ENCODE data around the gene PIK3R4.

PIK3R4 gene

DNA sequence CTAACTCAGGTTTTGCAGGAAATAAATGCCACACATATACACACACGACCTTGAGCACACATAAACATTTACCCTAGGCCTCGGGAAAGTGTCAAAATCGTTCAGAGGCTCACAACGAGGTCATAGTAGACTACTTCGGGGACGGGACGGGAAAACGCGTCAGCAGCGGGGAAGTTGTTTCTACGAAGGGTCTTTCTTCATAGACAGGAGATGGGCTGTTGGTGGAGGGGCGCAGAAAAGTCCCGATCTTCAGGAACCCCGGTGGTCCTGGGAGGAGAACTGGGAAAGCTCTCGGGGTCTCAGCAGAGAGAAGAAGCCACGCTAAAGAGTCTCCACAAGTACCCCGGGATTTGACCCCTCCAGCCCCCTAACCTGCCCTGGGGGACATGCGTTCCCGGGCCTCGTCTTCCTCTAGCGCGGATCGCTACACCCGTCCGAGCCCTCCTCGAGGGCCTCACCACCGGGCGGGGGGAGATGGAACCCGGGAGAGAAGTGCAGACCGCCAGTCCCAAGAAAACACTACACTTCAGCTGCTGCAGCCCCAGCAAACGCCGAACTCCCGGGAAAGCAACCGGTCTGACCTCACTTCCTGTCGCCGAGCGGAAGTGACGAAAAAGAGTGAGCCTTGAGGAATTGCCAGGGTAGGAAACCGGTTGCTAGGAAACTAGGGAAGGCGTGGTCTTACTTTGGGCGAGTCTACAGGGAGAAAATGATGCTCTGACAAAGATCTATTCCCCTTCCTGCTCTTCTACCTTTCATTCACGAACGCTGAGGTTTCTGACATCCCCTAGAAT is at the start of gene PIK3R4:
Gene PIK3R4, minus strand, starts transcription at position 584 of the 794 bp plus-strand sequence. CDS start 1,611 bp downstream, outside the sequence.
- peak; percentile 82 to 95 for DNase-seq (ENCODE audit: low read depth in 2 of 2)

- no peak for DNase-seq (ENCODE audit: low read depth in 2 of 2)
Observed at GRCh38 chr3:130795396-130795795, 48.8 kb upstream of the PIK3R4 start.

GRCh38 chr3:130792246-130792645 is 45.6 kb upstream of the PIK3R4 start:
- no peak for DNase-seq (ENCODE audit: low read depth in 2 of 2)

GRCh38 chr3:130789782-130790322 is 43.2 kb upstream of the PIK3R4 start:
- no peak for DNase-seq (ENCODE audit: low read depth in 2 of 2)

GRCh38 chr3:130787422-130788068 is 40.9 kb upstream of the PIK3R4 start:
- no peak for DNase-seq (ENCODE audit: low read depth in 2 of 2)

GRCh38 chr3:130786306-130786705 is 39.7 kb upstream of the PIK3R4 start:
- DNase-seq (ENCODE audit: low read depth in 2 of 2), result no peak

- DNase-seq (ENCODE audit: low read depth in 2 of 2), result no peak
Observed at GRCh38 chr3:130783629-130784028, 37.0 kb upstream of the PIK3R4 start.

DNA sequence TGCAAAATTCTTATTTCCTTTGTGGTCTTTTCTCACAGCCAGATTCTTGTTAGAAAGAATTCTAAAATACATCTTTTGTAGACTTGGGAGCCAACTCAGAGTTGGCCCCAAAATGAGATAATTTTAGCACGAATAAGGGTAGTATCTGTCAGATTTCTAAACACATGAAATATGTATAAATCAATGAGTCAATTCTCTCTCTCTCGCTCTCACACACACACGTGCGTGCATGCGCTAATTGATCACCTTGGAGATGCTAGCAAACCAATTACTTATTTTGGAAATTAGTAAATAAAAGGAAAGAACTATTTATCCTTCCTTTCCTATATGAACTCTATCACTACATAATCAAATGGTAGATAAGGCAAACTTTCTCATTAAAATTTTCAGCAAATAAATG is 32.9 kb upstream of the PIK3R4 start:
- no peak for DNase-seq (ENCODE audit: low read depth in 2 of 2)

DNA sequence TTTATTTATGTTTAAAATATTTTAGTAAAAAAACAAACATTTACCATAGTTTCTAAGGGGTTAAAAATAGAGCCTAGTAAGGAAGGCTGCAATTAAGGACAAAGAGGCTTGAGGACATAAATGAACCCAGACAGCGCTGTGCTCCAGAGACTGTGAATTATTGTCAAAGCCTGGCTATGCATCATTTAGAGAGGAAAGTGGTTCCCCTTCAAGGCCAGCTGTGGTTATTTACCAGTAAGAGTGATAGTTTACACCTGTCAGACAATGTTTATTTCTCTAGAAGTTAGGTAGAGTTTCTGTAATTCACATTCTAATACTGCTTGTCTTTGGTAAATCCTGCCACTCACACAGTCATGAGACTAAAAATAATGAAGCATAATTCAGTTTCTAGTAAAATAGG is 32.4 kb upstream of the PIK3R4 start:
- no peak for DNase-seq (ENCODE audit: low read depth in 2 of 2)

GRCh38 chr3:130773366-130773765 is 26.7 kb upstream of the PIK3R4 start:
- DNase-seq (ENCODE audit: low read depth in 2 of 2), result no peak

DNA sequence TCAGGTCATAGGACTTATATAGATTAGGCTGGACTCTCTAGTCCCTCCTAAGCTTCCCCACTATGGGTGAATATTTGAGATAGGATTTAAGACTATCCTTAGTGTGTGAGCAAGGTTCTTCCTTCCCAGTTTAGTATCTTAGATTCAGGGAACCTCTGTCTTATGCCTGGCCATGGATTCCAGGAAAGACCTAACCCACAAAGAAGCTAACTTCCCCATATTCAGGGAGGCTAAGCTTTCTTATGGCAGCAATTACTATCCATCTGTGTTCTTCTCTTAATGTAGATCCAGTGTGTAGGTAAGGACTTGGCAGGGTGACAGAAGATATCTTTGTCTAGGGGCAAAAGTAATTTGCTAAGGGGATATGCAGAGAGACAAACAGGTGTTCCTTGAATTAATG is 25.5 kb upstream of the PIK3R4 start:
- DNase-seq (ENCODE audit: low read depth in 2 of 2), result no peak

- no peak for DNase-seq (ENCODE audit: low read depth in 2 of 2)
Observed at GRCh38 chr3:130770644-130771043, 24.0 kb upstream of the PIK3R4 start.

DNA sequence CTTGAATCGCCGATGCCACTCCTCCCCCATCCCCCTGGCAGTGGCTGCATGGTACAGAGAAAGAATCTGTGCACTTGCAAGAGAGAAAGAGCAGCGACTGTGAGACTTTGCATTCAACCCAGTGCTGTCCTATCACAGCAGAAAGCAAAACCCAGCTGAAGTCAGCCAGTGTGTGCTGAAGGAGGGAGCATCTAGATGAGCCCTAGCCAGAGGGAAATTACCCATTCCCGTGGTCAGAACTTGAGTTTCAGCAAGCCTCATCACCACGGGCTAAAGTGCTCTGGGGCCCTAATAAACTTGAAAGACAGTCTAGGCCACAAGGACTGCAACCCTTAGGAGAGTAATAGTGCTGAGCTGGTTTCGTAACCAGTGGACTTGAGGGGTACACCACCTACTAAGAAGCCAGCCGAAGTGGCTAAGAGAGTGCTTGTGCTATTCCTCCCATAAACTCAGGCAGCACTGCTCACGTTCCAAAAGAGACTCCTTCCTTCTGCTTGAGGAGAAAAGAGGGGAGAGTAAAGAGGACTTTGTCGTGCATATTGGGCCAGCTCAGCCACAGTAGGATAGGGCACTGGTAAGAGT is 15.2 kb upstream of the PIK3R4 start:
- DNase-seq (ENCODE audit: low read depth in 2 of 2), result no peak

- no peak for DNase-seq (ENCODE audit: low read depth in 2 of 2)
Observed at GRCh38 chr3:130760922-130761321, 14.3 kb upstream of the PIK3R4 start.

GRCh38 chr3:130759692-130760338 is 13.2 kb upstream of the PIK3R4 start:
- DNase-seq (ENCODE audit: low read depth in 2 of 2), result peak in 1 of 2 donors; percentile 20

DNA sequence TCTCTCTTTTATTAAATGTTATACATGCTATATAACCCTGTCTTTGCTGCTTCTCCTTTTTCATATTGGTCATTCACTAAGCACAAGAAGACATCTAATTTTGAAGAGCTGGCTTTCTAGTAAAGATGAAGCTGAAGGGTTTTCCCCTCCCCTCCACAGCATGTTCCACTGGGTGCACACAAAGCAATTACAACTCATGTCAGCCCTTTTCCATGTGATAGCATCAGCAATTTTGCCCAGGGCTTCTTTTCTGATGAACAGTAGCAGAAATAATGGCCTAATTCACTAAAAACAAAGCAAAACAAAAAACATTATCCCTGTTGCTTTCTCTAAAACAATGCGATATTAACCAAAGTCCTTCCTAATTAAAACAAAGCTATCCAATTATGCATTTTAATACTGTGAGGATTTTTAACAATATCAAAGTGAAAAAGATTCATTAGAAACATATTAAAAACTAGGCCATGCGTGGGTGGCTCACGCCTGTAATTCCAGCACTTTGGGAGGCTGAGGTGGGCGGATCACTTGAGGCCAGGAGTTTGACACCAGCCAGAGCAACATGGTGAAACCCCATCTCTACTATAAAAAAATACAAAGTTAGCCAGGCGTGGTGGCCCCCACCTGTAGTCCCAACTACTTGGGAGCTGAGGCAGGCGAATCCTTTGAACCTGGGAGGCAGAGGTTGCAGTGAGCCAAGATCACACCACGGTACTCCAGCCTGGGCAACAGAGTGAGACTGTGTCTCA is 12.2 kb upstream of the PIK3R4 start:
- no peak for DNase-seq (ENCODE audit: low read depth in 2 of 2)

- DNase-seq (ENCODE audit: low read depth in 2 of 2), result no peak
Observed at GRCh38 chr3:130757611-130758150, 11.1 kb upstream of the PIK3R4 start.

- no peak for DNase-seq (ENCODE audit: low read depth in 2 of 2)
Observed at GRCh38 chr3:130755666-130756065, 9.0 kb upstream of the PIK3R4 start.

- DNase-seq (ENCODE audit: low read depth in 2 of 2), result no peak
Observed at GRCh38 chr3:130748981-130749380, 2.4 kb upstream of the PIK3R4 start.

DNA sequence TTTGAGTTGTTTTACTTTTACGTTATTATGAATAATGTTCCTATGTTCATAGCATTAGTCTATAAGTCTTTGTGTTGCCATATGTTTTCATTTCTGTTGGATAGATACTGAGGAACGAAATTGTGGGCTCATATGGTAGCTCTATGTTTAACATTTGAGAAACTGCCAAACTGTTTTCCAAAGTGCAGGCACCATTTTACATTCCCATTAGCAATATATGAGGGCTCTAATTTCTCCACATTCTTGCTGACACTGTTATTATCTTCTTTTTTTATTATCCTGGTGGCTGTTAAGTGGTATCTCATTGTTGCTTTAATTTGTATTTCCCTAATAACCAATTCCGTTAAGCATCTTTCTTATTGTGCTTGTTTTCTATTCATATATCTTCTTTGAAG is 1.8 kb upstream of the PIK3R4 start:
- DNase-seq (ENCODE audit: low read depth in 2 of 2), result no peak

GRCh38 chr3:130743354-130743753 is 3.3 kb downstream of the PIK3R4 start:
- DNase-seq (ENCODE audit: low read depth in 2 of 2), result no peak

Data from stimulated activated CD8-positive, alpha-beta memory T cell treated with anti-CD3 and anti-CD28 coated beads, Interleukin-15, amount 100 ng/mL, for 4 hours (primary cell).